ENCODE results near the gene SLC35E2B.
A peak's percentile ranks its signal among the peaks of the same experiment; 100 is the strongest.
"Not testable (repeated sequence)": the region's sequence is repeated elsewhere in the genome, so short reads cannot be mapped to it uniquely, and the experiment has no call there.

The SLC35E2B gene

GRCh38 chr1:1692714-1693647 lies at the start of gene SLC35E2B:
TSS of gene SLC35E2B (minus strand) at chr1:1692795. CDS start at chr1:1676699, 16,096 bp downstream.
- DNase-seq (ENCODE audit: low read depth in 2 of 2, low spot score in 1 of 2): peak; percentile 85 to 90

DNA sequence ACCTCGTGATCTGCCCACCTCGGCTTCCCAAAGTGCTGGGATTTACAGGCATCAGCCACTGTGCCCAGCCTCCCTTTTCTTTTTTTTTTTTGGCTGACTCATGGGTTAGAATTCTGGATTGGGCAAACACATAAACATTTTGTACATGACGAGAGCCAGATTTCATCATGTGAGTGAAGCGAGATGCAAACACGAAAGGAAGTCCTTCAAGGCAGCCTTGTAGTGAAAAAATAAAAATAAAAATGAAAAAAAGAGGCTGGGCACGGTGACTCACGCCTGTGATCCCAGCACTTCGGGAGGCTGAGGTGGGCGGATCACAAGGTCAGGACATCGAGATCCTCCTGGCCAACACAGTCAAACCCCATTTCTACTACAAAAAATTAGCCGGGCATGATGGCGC lies 48.4 kb upstream of the SLC35E2B start:
- DNase-seq (ENCODE audit: low read depth in 2 of 2, low spot score in 1 of 2): not testable (repeated sequence)

DNA sequence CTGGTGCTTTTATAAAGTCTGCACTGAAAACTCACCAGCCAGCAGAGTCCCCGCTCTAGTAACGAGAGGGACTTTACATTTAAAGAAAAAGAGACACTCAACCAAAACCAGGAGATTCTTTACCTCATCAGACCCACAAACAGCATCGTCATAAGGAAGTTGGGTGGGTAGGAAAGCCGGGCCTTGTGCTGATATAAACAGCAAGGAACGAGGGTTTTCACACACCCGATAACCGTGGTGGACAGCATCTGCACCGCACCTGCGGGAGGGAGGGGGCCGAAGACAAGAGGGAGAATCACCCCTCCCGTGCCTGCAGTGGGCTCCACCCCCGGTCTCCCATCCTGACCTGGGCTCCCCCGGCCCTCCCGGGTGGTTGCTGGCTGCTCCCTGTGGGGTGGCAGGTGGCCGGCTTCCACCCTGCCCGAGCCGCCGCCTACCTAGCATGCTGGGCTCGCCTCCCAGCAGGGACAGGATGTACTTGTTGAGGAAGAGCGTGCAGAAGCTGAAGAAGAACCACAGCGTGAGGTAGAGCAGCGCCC lies 46.3 kb upstream of the SLC35E2B start:
- not testable (repeated sequence) for DNase-seq (ENCODE audit: low read depth in 2 of 2, low spot score in 1 of 2)

- not testable (repeated sequence) for DNase-seq (ENCODE audit: low read depth in 2 of 2, low spot score in 1 of 2)
Measured at GRCh38 chr1:1737675-1738590, 45.3 kb upstream of the SLC35E2B start.

DNA sequence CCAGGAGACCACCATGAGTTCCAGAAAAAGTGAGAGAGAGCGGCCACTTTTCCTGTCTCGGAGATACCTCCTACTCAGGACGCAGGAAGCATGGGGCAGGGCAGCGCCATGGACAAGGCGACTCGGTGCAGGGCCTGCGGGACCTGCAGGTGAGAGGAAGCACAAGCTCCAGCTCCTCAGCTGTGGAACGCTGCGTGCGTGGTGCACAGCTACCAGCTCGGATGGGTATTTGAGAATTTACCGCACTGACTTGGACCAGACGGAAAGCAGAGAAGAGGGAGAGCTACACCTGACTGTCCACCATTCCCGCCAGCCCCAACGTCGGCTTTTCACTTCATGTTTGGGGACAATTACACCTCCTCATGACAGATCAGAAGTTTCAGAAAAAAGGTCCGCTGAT lies 39.8 kb upstream of the SLC35E2B start:
- no peak for DNase-seq (ENCODE audit: low read depth in 2 of 2, low spot score in 1 of 2)

DNA sequence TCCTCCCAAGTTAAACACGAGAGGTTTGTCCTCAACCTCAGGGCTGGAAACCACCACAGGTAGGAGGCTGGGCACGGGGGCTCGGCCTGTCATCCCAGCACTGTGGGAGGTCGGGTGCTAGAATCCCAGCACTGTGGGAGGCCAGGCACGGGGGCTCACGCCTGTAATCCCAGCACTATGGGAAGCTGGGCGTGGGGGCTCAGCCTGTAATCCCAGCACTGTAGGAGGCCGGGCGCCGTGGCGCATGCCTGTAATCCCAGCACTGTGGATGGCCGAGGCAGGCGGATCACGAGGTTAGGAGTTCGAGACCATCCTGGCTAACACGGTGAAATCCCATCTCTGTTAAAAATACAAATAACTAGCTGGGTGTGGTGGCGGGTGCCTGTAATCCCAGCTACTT lies 38.3 kb upstream of the SLC35E2B start:
- no peak for DNase-seq (ENCODE audit: low read depth in 2 of 2, low spot score in 1 of 2)

- DNase-seq (ENCODE audit: low read depth in 2 of 2, low spot score in 1 of 2): not testable (repeated sequence)
Measured at GRCh38 chr1:1730230-1730629, 37.6 kb upstream of the SLC35E2B start.

- not testable (repeated sequence) for DNase-seq (ENCODE audit: low read depth in 2 of 2, low spot score in 1 of 2)
Measured at GRCh38 chr1:1729116-1729816, 36.7 kb upstream of the SLC35E2B start.

DNA sequence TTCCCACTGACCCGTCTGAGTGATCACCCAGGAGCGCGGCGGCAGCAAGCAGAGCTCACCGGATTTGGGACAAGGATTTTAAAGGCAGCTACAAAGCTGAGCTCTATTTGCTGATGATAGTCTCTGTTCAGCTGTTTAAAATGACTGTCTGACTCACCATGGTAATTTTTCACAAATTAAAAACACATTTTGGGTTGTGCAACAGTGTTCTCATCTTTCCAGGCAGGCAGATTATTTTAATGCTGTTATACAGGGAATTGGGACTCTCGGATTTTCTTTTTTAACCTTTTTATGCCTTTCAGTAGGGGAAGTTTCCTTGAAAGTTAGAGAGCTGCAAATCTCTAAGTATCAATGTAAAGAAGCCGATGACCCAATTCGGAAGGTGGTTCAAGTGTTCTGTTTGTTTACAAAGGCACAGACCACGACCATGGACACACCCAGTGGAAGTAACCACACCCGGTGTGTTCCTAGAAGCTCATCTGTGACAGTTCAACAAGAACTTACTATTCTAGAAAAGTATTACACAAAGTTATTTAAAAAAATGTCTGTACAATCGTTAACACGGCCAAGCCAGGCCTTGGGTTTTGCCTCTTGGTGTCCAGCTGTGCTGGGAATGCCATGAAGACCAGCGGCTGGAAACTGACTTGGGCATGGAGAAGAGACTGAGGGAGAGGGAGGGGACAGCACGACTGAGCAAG lies 35.9 kb upstream of the SLC35E2B start:
- peak in 1 of 2 donors; percentile 13 for DNase-seq (ENCODE audit: low read depth in 2 of 2, low spot score in 1 of 2)

- not testable (repeated sequence) for DNase-seq (ENCODE audit: low read depth in 2 of 2, low spot score in 1 of 2)
Measured at GRCh38 chr1:1727131-1727651, 34.6 kb upstream of the SLC35E2B start.

DNA sequence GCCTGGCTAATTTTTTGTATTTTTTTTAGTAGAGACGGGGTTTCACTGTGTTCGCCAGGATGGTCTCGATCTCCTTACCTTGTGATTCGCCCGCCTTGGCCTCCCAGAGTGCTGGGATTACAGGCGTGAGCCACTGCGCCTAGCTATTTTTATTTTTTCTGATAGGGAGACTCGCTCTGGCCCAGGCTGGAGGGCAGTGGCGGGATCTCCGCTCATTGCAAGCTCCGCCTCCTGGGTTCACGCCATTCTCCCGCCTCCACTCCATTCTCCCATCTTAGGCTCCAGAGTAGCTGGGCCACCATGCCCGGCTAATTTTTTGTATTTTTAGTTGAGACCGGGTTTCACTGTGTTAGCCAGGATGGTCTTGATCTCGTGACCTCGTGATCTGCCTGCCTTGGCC lies 33.5 kb upstream of the SLC35E2B start:
- not testable (repeated sequence) for DNase-seq (ENCODE audit: low read depth in 2 of 2, low spot score in 1 of 2)

DNA sequence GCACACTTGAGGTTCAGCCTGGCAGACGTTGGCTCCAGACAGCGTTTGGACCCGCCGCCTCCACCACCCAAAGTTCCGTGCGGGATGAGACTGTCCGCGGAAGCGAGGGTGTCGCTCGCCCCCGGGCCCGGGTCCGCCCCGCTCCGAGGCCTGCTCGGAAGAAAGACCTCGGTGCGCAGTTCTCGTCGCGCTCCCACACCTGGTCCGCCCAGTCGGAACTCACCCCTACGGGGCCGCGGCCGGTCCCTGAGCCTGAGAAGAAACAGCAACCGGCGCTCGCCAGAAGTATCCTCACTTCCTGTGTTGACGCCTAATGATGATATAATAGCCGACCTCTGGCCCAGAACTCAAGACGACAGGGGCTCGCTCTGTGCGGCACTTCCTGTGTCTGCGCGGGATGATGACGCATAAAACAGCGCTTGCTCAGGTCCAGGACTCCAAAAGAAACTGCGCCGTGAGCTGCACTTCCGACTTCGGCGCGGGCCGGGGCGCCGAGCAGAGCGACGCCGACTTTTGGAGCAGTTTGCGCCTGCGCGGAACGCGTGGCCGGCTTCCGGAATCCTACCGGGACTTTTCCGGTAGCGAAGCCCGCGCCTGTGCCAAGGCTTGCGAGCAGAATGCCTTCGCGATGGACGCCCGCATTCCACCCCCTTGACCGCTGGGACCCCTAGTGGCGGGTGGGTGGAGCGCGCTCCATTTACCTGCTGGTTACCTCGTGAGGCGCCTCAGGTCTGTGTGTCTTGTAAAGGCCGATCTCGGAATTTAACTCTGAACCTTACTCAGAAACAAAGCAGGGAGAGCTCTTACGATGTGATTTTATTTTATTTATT lies 31.7 kb upstream of the SLC35E2B start, which contains the start of gene CDK11A:
CDK11A (minus strand) TSS at position 323 of the 830 bp plus-strand sequence. CDS start 1,539 bp downstream, outside the sequence.
- peak; percentile 94 to 97 for DNase-seq (ENCODE audit: low read depth in 2 of 2, low spot score in 1 of 2)

- no peak for DNase-seq (ENCODE audit: low read depth in 2 of 2, low spot score in 1 of 2)
Measured at GRCh38 chr1:1721201-1721600, 28.6 kb upstream of the SLC35E2B start.

DNA sequence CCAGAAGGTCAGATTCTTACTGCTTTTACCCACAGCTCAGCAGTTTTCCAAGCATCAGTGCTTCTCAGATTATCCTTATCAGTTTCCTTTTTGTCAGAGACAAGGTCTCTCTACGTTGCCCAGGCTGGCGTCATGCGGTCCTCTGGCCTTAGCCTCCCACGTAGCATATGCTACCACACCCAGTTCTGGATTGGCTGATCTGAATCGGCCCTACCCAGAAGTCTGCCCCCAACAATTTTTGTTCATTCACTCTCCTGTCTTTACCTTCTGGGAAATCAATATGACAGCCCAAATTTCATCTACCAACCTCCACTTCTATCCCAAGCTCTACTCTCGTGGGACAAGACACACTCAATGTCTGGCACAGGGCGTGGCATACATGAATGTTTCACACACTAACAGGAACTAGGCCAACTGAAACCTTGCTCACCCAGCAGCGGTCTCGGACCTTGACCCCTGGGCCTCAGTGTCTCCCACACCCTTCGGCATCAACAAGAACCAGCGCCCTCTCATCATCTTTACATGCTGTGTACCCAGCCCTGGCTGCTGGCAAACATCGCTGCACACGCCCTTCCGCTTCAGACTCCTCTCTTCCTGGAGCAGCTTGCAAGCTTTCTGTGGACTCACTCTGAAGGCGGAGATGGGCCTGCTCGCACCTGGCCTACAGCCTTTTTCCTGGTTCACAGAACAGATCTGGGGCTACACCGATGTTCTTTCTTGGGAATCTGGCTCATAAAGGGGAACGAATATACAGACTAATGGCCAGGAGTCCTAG lies 22.7 kb upstream of the SLC35E2B start:
- DNase-seq (ENCODE audit: low read depth in 2 of 2, low spot score in 1 of 2): not testable (repeated sequence)

DNA sequence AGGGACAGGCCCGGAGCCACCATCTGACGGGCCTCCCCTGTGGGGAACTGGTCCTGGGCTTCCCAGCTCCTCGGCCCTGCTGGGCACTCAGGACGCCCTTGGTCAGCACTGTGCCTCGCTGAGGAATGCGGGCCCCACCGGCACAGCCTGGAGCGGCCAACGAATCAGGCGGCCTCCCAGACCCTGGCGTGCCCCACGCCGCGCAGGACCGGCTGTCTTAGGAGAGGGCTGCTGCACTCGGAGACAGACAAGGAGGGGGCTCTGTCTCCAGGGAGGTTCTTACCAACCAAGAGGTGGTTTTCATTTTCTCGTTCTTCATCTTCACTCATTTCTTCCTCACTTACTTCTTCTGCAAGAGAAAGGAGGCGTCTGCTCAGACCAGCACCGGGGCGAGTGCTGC lies 15.3 kb upstream of the SLC35E2B start:
- DNase-seq (ENCODE audit: low read depth in 2 of 2, low spot score in 1 of 2): not testable (repeated sequence)

GRCh38 chr1:1707241-1707640 lies 14.6 kb upstream of the SLC35E2B start:
- DNase-seq (ENCODE audit: low read depth in 2 of 2, low spot score in 1 of 2): not testable (repeated sequence)

DNA sequence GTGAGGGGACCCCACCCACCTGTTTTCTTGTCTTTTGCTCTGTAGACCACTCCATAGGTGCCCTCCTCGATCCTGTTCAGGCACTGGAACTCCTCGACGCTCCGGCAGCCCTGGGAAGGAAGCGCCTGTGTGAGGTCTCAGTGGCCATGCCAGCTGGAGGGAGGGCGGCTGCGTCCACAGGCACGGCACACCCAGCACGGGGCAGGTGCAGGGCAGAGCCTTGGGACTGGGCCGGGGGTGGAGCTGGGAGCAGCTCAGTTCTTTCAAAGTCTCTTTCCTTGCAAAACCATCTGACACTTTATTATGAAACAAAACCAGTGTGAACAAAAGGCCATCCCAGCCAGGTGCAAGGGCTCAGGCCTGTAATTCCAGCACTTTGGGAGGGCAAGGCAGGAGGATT lies 13.0 kb upstream of the SLC35E2B start:
- not testable (repeated sequence) for DNase-seq (ENCODE audit: low read depth in 2 of 2, low spot score in 1 of 2)
